Activated CD4-positive, alpha-beta T cell treated with anti-CD3 and anti-CD28 coated beads, Interleukin-2, amount 50 U/mL, for 48 hours (primary cell): ENCODE results near the gene CRYGS.
"Not testable (repeated sequence)": the region's sequence is repeated elsewhere in the genome, so short reads cannot be mapped to it uniquely, and the experiment has no call there.

ENCODE experiments used
- DNase-seq, 2 experiments: peaks; one replicate each; pipeline ENCODE4 v3.0.0-alpha.2; 2020

The CRYGS gene

DNA sequence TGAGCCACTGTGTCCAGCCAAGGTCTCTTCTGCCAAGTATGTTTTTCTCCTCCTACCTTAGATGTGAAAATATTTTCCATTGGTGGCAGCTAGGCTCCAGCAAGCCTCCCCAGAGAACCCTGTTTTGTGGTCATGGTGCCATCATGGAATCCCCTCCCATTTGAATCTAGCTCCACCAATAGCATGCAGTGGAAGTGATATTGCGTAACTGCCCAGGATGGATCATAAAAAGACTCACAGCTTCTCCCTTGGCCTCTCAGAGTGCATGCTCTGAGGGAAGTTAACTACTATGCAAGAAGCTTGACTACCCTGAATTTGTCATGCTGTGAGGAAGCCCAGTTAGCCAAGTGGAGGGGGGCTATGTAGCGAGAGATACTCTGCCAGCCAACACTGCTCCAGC lies 27.5 kb downstream of the CRYGS start:
- DNase-seq, result no peak

- DNase-seq, result peak in 1 of 2 experiments; percentile 31
Measured at GRCh38 chr3:186515125-186515524, 29.1 kb downstream of the CRYGS start.

- DNase-seq, result peak; percentile 23 to 44
Measured at GRCh38 chr3:186514296-186515002, 29.7 kb downstream of the CRYGS start.

DNA sequence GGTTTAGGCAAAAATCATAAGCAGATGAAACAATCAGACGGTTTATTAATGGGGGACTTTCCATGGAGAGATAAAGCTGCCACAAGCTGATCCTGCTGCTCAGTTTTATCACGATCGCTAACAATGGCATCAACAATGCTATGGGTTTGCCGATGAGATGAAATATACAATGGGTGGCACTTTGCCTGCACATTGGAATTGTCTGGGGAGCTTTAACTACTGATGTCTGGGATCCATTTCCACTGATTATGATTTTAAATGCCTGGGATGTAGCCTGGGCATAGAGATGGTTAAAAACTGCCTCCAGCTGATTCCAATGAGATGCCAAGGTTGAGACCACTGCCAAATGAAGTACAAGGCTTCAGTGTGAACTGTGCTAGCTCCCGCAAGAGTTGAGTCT lies 30.8 kb downstream of the CRYGS start:
- no peak for DNase-seq

GRCh38 chr3:186512570-186513302 lies 31.4 kb downstream of the CRYGS start:
- DNase-seq, result no peak

- no peak for DNase-seq
Measured at GRCh38 chr3:186511702-186512101, 32.5 kb downstream of the CRYGS start.

GRCh38 chr3:186511245-186511644 lies 32.9 kb downstream of the CRYGS start:
- peak in 1 of 2 experiments; percentile 43 for DNase-seq

DNA sequence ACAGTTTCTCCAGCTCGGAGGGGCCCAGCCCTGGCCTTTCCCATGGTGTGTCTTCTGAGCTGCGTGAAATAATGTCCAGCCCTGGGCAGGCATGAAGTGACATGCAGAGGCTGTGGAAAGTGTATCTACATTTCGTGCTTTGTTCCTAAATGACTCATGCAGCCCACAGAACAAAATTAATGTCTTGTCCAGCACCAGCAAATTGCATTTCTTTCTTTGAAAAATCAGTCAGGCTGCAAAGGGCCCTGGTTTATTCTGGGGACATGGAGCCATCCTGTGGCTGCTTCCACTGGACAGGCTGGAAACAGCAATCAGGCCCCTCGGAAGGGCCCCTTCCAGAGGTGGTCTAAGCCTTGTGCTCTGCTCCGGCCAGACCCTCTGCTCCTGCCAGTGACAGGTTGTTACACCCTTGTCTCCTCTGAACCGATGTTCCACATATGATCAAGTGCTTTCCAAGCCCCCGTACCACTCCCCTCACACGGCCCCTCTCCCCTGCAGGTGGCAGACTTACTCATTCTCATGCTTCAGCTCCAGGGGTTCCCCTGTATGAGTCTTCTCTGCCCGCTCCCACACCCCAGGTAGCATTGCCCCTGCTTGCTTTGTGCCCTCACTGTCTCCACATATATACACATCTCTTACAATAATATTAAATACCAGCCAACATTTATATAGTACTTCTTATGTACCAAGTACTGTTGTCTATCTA lies 33.7 kb downstream of the CRYGS start:
- DNase-seq, result peak in 1 of 2 experiments; percentile 18

GRCh38 chr3:186509423-186509822 lies 34.8 kb downstream of the CRYGS start:
- DNase-seq, result no peak

GRCh38 chr3:186506857-186507256 lies 37.3 kb downstream of the CRYGS start:
- peak in 1 of 2 experiments; percentile 52 for DNase-seq

DNA sequence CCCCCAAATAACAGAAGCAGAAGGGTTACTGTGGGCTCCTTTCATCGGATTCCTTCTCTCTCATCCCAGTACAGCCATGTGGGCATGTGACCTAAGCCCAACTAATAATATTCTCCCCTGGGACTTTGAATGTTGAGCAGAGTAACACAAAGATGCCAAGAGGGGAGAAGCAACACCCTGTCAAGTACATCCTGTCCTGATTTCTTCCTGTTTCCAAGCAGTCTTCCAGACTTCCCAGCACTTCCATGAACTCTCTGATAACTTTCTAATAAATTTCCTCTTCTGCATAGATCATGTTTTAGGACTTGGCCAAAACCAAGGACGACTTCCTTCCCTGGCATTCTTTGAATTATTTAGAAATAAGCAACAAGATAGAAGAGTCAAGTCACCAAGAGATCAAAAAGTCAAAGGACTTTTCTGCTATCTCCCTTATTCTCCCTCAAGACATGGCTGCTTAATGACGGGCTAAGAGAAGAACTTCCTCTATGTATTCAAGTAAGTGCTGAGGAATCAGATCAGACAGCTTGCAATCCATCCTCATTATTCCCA lies 37.9 kb downstream of the CRYGS start:
- no peak for DNase-seq

DNA sequence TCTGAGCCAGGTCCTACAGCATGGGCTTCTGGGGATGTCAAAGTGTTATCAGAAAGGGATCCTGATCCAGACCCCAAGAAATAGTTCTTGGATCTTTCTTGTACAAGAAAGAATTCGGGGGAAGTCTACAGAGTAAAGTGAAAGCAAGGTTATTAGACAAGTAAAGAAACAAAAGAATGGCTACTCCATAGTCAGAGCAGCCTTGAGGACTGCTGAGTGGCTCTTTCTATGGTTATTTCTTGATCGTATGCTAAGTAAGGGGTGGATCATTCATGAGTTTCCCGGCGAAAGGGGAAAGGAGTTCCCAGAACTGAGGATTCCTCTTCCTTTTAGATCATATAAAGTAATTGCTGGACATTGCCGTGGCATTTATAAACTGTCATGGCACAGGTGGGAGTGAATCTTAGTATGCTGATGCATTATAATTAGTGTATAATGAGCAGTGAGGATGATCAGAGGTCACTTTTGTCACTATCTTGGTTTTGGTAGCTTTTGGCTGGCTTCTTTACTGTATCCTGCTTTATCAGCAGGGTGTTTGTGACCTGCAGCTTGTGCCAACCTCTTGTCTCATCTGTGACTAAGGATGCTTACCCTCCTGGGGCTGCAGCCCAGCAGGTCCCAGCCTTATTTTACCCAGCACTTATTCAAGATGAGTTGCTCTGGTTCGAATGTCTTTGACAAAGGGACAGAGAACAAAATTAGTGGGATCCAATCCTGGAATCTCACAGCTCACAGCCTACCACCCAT lies 41.0 kb downstream of the CRYGS start:
- DNase-seq, result no peak

DNA sequence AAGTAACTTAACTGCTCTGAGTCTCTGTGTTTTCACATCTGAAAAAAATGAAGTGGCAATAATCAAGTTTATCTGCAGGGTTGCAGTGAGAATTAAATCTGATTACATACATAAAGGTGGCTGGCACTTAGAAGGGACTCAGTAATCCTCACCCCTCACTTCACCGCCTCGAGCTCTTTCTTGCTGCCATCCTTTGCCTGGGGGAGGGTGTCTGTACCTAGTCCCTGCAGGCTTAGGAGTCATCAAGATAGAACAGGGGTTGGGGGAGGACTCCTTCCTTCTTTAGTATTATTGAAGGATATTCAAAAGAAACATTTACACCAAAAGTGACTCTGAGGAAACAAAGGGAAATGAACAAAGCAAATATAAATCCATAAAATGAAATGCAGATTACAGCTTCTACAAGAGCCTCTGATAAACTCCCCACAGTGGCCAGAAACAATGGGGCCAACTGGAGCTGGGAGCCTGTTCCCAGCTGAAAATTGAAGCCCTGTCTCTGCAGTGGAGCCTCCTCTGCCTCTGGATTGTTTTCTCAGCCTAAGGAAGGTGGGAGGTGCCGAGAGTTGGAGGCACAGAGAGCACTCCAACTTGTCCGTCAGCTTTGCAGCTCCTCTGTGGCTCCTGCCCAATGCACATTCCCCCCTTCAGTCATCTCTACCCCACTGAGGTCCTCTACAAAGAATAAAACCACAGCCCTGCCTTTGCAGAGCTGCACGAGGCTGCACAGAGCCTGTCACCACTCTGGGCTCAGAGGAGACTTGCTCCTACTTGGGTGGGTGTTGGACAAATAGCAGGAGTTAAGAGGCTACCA lies 41.8 kb downstream of the CRYGS start:
- no peak for DNase-seq

- not testable (repeated sequence) for DNase-seq
Measured at GRCh38 chr3:186499949-186500348, 44.2 kb downstream of the CRYGS start.

GRCh38 chr3:186498022-186498421 lies 46.2 kb downstream of the CRYGS start:
- DNase-seq, result not testable (repeated sequence)

DNA sequence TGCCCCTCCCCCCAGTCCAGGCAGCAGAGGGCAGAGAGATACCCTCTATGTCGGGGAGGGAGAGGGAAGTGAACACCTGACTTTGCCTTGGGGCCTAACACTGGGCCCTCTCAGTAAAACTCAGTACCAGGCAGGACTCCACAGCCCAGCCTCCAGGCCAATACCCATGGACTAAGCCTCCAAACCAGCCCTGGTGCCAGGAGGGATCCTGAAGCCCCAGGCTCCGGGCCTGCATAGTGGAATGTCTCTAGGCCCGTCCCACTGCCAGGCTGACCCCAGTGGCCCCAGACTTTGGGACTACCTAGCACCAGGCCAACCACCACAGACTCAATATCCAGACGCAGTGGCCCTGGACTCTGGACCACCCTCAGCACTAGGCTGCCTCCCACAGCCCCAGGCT lies 46.6 kb downstream of the CRYGS start:
- DNase-seq, result no peak

- DNase-seq, result no peak
Measured at GRCh38 chr3:186496635-186497034, 47.5 kb downstream of the CRYGS start.

GRCh38 chr3:186496016-186496415 lies 48.2 kb downstream of the CRYGS start:
- no peak for DNase-seq

DNA sequence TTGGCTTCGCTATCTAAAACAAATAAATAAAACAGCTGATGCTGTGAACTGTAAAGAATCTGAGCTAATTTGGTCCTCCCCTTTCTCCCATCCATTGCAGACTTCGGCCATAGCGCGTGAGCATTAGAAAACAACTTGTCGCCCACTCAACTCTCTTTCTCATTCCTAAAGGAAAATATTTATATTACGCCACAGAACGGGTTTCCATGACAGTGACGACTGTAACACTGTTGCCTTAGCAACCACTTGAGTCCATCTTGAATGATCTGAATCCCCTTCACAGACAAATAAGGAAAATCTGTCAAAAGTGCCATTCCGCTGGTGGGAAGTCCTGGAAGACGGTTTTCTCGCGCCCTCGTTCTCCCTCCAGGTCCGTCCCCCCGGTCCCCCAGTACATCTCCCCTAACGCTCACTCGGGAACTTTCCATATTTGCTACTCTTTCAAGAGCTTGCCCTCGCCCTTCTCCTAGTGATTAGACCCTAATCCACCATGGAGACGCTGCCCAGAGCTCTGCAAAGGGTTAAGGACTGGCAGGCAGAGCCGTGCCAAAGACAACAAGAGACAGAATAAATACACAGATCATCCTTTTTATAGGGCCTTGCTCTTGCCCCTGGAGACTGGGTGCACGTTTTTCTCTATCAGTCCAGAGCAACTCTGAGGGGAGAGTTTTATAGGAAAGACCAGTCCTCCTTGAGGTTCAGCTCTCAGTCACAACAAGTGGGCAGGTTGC lies 50.5 kb downstream of the CRYGS start:
- DNase-seq, result no peak

DNA sequence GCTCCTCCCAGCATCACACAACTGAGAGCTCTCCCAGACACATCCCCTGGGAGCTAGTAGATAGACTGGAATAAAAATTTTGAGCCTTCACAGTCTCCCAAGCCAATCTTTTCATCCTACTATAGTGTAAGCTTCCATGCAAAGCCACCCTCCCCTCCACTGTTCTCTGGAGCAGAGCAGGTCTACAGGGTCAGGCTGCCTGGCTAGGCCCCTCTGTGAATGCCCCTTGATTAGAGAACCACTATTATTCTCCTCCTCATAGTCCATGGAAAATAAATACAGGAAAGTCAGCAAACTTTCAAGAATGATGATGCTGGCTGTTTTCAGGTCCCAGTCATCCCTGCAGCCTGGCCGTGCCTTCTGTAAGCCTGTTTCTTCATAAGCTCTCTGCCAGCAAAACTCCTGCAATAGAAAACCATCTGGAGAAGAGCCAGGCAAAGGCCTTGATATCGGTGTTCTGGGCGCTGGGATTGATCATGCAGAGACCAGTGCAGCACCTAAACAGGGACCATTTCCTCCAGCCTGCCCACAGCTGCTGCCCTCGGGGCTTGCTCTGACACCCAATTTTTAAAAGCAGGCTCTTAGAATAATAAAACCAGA lies 51.7 kb downstream of the CRYGS start:
- DNase-seq, result no peak

DNA sequence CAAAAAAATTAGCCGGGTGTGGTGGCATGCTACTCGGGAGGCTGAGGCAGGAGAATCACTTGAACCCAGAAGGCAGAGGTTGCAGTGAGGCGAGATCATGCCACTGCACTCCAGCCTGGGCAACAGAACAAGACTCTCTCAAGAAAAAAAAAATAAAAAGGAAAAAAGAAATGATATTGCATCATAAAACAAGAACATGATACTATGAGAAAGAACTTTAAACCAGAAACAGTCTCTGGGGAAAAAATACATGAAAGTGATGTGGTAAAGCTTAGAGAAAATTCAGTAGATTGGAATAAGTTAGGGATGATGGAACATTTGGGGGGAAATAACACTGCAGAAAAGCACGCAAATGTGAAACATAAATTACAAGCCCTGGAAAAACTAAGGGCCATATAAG lies 54.7 kb downstream of the CRYGS start:
- DNase-seq, result no peak
